Kasumi-1 (cell line): ENCODE measurements around the gene ATP5MC3.
"Not testable (repeated sequence)": the region's sequence is repeated elsewhere in the genome, so short reads cannot be mapped to it uniquely, and the experiment has no call there.

Experiments used
- DNase-seq, 2 experiments: peaks; one replicate each; lab custom pipeline; 2025; lab: John Stamatoyannopoulos, UW

The ATP5MC3 gene

DNA sequence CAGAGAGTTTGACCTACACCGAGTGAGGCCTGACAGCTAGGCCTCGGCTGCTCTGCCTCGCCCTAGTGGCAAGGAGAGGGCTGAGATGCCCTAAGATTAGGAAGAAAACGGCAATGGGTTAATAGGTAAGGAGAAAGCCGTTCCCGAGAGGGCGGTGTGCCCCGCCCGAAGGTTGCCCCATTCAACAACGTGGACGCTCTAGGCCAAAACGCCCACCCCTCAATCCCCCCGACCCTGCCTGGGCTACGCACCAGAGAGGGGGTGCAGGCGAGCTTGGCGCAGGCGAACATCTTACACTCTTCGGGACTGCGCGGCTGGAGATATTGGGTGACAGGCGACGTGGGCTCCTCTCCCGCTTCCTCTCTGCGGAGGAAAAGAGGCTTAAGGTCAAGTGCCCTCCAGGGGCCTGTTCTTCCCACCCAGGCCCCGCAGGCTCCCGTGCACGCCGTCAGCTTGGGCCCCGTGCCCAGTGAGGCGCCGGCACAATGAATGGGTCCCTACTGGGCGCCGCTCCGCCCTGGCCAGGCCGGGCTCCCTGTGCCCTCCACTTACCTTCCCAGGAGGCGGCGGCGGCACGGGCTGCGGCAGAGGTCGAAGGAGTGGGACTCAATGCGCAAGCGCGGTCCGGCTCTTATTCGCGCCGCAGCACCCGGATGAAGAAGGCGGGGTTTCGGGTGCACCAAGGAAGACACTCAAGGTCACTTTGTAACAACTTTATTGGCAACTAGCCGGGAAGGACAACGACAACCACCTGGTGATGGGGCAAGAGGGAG is at the start of gene ATP5MC3:
ATP5MC3 (minus strand) TSS at position 607 of the 773 bp plus-strand sequence; CDS start at position 290, 317 bp downstream.
- DNase-seq = peak; percentile 98 to 99

DNA sequence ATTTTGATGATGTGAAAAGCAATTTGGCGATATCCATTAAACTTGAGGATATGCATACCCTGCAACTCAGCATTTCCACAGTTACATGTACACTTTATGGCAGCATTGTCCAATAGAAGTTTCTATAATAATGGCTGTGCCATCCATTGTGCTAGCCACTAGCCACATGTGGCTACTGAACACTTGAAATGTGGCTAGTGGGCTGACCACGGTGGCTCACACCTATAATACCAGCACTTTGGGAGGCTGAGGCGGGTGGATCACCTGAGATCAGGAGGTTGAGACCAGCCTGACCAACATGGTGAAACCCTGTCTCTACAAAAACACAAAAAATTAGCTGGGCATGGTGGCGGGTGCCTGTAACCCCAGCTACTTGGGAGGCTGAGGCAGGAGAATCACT is 47.1 kb upstream of the ATP5MC3 start:
- DNase-seq = not testable (repeated sequence)

DNA sequence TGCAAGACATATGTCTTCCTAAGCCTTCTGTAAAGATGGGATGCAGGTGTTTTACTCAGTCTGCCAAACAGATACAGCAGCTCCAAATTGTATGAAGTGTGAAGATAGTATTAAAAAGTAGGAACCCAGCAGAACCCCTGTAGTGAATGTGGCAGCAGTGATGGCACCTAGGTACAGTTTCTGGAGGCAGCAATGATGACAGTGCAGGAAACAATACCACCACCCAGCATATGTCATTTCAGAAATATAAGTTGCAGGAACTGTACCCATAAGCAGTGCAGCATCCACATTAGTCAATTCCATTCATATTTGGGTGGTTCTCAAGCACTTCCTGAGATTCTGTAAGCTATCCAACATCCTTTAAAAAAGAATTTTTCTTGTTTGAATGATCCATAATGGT is 46.7 kb upstream of the ATP5MC3 start:
- DNase-seq = no peak

DNA sequence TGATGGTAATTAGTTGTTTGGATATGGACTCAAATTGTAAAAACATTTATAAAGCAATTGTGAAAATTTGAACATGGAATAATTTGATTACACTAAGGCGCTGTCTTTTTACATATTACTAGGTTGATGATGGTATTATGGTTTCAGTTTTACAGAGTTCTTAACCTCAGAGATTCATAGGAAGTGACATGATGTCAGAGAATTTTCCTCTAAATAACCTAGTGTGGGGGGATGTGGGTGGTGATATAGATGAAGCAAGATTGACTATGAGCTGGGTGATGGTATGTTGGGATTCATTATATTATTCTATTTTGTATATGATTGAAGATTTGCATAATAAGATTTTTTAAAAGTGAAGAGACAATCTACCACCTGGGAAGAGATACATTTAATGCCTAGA is 45.9 kb upstream of the ATP5MC3 start:
- DNase-seq = no peak

DNA sequence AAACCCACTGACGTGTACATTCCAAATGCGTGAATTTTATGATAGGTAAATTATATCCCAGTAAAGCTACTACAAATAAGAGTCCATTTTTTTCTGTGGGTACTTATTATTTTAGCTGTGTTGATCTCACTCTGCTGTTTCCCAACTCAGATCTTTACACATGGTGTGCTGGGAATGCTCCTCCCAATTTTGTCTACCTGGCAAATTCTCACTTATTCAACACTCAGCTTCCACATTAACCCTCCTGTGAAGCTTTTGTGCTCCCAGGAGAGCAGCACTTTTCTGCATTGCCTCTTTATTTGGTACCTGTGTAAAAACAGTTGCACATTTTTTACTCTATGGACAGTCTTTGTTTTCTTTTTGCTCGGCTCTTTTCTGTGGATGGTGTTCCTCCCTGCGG is 38.6 kb upstream of the ATP5MC3 start:
- no peak for DNase-seq

DNA sequence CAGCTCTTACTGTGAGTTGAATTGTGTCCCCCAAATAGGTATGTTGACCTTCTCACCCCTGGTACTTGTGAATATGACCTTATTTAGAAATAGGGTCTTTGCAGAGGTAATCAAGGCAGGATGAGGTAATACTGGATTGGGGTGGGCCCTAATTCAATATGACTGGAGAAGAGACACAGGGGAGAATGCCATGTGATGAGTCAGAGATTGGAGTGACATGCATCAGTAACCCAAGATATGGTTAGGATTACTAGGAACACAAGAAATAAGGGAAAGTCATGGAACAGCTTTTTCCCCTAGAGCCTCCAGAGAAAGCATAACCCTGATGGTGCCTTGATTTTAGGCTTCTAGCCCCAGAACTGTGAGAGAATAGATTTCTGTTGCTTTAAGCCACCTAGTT is 37.0 kb upstream of the ATP5MC3 start:
- no peak for DNase-seq

DNA sequence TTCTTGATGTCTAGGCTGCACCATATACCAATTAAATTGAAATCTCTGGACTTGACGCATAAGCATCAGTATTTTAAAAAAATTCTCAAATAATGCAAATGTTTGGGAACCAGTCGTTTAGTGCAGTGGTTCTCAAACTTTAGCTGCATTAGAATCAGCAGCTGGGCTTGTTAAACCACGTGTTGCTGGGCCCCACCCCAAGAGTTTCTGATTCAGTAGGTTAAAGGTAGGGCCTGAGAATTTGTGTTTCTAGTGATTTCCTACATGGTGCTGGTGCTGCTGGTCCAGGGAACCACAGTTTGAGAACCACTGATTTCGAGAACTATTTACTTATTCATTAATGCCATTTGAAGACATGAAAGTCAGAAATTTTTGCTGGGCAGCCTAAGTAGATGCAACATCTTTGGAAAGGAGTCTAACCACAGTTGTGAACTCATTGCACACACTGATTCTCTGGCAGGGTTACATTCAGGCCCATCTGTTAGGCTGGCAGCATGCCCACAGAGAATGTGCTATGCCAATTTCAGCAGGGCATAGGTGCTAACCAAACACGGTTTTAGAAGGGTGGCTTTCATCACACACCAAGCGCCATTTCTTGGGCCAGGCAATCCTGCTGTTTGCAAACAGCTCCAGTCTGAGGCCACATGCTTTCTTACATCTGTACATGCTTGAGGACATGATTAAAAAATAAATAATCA is 26.4 kb upstream of the ATP5MC3 start:
- DNase-seq = no peak

DNA sequence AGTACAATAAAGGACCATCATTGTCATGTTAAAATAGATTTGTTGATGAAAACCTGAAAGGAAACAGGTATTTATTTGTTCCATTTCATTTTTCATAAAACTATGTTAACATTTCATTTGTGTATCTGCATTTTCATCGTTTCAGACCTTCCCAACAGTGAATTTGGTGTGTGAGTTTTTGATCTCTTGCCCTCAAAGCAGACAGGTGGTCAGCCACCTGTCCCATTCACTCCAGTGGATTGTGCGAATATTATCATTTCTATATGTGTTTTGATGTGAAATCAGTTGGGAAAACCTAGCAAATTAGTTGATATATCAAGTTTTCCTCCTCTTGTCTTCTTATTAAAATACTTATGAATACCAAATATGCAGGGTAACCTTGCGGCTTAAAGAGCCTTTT is 25.4 kb upstream of the ATP5MC3 start:
- no peak for DNase-seq

DNA sequence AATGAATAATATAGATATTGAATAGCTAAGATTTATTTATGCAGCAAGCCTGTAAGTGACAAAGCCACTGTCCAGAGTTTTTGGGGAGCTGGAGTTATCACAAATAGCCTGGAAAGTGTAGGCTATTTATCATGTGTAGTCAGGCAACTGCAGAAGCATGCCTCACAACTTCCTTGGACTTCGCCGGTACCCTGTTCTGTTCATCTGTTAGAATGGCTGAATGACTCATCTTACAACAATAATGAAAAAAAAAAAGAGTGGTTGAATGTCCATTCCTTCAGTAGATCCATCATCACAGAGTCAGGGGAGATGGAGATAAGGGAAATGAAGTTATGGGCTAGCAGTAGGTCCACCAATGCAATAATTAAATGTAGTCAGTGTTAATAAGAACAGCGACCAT is 24.0 kb upstream of the ATP5MC3 start:
- DNase-seq = no peak

DNA sequence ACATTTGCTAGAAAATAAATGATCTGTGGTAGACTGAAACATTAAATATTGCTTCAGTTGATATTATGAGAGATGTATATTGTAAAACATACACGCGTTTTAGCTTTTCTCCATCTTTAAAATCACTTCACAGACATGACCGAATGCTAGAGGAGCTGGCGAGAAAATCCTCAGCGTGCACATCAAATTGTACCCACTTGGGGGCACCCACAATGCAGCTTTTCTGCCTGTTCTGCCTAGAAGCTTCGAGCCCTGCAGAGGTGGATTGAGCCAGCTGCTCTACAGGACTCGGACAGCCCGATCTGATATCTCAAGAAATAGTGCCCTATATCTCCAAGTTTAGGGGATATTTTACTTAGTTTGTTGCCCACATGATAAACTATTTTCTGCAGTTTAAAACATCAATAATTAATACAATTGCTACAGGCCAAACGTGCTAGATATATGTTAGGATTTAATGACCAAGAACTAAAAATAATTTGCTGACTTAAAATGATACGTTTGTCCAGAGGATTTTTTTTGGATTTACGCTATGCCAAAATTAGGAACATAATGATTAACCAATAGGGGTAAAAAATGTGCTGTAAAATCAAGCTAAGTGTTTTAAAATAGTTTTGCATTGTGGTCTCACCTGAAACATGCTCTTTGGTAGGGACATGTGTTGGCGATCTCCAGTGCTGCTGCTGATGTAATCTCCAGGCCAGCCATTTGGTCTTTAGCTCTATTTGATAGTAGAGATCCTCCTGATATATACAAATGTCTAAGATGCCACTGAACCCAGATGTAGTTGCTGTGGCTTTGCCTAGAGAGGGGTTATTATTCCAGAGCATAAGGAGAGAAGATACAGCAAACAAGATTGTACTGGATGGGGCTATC is 22.3 kb upstream of the ATP5MC3 start:
- DNase-seq = peak; percentile 84 to 85

DNA sequence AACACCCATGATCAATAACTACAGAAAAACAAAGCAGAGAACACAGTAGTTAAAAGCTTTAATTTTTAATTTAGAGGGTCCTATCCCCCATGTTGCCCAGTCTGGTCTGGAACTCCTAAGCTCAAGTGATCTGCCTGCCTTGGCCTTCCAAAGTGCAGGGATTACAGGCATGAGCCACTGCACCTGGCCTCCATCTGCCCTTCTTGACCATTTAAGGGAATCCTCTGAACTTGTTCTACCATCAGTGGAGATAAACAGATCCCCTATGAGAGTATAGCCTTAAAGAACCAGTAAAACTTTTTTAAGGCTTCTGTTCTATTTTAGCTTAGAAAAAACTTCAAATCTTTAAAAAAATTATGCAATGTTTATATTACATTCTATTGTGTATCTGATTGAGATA is 13.5 kb upstream of the ATP5MC3 start:
- no peak for DNase-seq

DNA sequence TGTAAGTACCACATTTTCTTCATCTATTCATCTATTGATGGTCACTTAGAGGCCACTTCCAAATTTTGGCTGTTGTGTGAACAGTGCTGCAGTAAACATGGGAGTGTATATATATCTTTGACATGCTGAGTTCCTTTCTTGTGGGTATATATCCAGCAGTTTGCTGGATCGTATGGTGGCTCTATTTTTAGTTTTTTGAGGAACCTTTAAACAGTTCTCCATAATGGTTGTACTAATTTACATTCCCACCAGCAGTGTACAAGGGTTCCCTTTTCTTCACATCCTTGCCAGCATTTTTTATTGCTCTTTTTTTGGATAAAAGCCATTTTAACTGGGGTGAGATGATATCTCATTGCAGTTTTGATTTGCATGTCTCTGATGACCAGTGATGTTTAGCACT is 7.3 kb upstream of the ATP5MC3 start:
- DNase-seq = peak in 1 of 2 experiments; percentile 35

DNA sequence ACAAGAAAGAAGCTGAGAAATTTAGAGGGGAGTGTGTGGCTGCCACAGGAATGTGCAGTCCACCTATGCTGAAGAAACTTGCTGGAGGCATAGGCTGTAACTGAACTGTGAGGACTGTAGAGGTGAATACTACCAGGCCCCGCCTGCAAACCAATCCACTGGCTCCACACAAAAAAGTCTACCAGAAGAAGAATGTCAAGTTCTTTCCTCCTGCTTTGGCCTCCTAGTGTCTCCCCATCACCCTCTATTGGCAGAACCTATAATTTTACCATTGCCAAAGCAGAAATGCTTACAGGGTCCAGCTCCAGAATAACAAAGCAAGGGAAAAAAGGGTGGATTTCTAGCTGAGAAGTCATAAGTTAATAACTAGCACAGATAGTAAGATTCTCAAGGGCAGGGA is 5.9 kb upstream of the ATP5MC3 start:
- peak; percentile 74 to 89 for DNase-seq

DNA sequence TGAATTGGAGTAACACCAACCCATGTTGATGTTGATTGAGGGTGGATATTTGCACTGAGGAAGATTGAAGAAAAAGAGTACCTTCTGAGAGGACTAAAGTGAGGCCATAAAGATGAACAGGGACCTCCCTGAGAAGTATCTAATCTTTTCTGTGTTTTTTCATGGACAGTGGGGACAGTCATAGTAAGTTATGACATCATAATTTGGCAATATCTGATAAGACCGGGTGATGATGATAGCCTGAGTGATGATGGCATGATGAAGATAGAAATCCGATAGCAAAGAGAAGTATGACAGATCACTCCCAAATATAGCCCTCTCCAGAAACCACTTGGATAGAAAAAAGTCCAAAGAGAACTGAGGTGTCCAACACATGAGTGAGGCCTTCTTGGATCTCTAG is 2.2 kb upstream of the ATP5MC3 start:
- no peak for DNase-seq

DNA sequence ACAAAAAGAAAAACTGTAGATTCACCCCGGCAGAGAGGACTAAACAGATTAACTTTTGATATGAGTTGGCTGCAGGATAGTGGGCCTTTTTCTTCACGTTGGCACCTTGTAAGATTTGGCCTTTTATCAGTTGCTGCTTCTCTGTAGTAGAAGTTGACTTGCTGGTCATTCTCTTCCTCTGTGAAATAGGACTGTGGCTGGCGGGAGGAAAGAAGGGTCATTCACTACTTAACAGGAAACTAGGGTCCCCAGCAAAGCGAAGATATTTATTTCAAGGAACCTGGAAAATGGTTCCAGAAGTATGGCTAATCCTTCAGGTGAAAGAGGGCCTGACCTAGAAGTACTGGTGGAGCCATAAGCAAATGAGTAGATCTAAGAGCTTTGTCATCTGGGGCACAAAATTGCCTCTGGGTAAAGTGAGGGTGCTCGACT is 383 bp upstream of the ATP5MC3 start:
- no peak for DNase-seq

DNA sequence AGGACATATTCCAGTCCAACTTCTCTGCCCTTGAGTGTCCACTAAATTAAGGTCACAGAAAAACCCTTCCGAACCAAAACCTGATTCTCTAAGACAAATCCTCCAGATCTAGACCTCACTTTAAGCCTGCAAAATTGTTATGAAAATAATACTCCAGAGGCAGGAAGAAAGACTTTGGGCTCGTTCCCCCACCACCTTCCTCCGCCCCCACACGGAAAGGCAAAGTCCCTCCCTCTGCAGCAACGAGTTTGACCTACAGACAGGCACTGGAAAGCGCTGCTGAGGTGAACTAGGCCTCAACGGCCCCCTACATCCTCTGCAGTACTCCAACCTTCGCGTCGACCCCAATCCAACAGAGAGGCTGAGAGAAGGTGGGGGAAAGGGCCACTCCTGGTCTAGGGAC is 808 bp downstream of the ATP5MC3 start:
- peak; percentile 76 for DNase-seq

DNA sequence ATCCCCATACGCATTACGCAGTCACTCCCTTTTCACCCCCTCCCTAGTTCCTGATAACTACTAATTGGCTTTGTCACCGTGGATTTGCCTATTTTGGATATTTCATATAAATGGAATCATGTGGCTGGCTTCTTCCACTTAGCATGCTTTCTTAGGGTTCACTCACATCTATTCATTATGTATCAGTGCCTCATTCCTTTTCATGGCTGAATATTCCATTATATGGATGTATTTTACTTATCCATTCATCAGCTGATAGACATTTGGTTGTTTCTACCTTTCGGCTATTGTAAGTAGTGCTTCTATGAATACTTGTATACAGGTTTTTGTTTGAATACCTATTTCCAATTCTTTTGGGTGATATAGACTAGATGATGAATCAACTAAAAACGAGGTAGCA is 4.9 kb downstream of the ATP5MC3 start:
- no peak for DNase-seq

DNA sequence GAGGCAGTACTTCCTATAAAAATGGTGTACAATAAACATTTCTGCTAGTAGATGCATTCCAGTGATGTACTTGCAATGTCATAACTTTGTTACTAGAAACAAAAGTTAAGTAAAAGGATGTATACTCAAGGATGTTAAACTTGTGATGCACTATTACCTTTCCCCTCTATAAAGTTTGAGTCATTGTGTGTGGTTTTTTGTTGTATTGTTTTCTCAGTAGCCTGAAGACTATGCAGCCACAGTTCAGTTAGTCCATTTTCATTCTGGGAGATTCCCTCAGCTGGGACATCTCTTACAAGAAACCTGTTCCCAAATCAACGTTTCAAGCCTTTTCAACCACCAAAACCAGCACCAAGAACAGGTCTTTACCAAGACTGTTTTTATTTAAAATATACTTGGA is 5.6 kb downstream of the ATP5MC3 start:
- no peak for DNase-seq

DNA sequence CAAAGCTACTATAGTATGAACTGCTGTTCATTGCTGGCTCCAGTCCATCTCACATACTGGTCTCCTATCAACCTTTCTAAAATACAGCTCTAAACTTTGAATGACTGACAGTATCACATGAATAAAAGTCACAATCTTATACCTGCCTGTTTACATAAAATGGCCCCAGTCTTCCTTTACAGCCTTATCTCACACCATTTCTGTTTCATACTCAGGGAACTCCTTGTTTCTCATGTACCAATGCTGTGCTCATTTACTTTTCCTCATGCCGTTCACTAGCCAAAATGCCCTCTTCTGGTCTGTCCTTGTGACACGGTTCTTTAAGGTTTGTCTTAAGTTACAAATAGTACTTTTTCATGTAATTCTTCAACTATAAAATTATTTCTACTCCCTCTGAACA is 6.2 kb downstream of the ATP5MC3 start:
- DNase-seq = no peak

DNA sequence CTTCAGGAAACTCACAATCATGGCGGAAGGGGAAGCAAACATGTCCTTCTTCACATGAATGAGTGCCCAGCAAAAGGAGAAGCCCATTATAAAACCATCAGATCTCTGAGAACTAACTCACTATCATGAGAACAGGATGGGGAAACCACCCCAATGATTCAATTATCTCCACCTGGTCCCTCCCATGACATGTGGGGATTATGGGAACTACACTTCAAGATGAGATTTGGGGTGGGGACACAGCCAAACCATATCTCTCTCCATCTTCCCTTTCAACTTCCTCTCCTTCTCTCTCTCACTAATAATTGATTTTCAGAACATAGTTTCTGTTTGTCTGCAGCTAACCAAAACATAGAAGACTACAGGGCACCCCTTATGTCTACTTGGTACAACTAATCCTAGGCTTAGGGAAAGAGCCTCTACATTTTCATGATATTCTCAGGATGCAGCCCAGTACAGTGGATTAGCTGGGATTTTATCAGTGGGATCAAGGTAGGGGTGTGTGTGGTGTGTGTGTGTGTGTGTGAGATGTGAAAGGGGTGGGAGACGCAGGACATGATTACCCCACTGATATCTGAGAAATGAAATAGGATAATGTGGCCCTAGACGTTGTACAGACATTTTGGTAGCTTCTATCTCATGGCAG is 10.7 kb downstream of the ATP5MC3 start:
- no peak for DNase-seq

DNA sequence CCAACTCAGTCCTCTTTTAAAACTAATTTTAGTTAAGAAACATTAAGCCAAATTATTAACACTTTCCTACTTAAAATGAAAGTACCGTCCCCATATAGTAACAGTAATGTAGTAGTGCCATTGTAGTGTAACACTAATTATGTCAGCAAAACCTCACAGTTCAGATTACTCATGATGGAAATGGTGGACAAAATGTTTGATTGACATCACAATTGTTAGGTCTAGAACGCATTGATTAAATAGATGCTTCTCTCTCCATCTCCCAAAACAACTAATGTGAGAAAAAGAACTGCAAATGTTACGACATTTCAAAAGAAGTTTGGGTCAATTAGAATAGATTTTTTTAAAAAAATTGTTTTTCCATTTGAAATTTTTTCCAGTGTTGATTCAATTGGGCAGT is 12.3 kb downstream of the ATP5MC3 start:
- DNase-seq = no peak

DNA sequence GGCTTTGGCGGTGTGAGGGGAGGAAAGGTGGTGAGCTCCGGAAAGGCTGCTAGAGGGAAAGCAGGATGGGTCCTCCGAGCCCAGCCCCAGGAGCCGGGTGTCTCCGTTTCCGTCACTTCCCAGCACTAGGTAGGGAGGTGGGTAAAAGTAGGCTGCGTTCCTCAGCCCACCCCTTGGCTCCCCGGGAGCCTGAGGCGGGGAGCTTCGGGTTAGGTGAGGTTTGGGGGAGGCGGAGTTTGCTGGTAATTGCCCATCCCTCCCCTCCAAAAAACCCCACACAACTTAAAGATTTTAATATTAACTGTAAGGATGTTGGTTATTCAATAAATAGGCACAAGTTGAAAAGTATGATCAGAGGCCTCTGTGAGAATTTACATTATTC is 13.0 kb downstream of the ATP5MC3 start:
- DNase-seq = no peak
